HUES64 (cell line): ENCODE measurements around the gene ZNF700.
A peak's percentile ranks its signal among the peaks of the same experiment; 100 is the strongest.
"Not testable (repeated sequence)": the region's sequence is repeated elsewhere in the genome, so short reads cannot be mapped to it uniquely, and the experiment has no call there.

Experiments used
- H3K27ac ChIP-seq: 2 replicates; pipeline ENCODE4 v1.7.0; 2013; ENCODE audit warnings: low read depth, low read length, inconsistent platforms
- H3K27me3 ChIP-seq: 2 replicates; pipeline ENCODE4 v1.6.1; 2013; ENCODE audit warnings: mild to moderate bottlenecking, low read length; ENCODE audit not compliant: insufficient read depth
- H3K36me3 ChIP-seq: 2 replicates; pipeline ENCODE4 v1.6.1; 2013; ENCODE audit warnings: mild to moderate bottlenecking, low read length; ENCODE audit not compliant: insufficient read depth
- H3K4me1 ChIP-seq: 2 replicates; pipeline ENCODE4 v1.6.1; 2013; ENCODE audit warnings: mild to moderate bottlenecking, low read length, moderate library complexity; ENCODE audit not compliant: insufficient read depth
- H3K4me3 ChIP-seq: 2 replicates; pipeline ENCODE4 v1.5.1; 2013; ENCODE audit warnings: mild to moderate bottlenecking, low read length, moderate library complexity
- H3K9ac ChIP-seq: 2 replicates; pipeline ENCODE4 v1.6.1; 2013; ENCODE audit warnings: mild to moderate bottlenecking, low read depth, low read length
- H3K9me3 ChIP-seq: 2 replicates; pipeline ENCODE4 v1.6.1; 2013; ENCODE audit warnings: low read depth, low read length; ENCODE audit not compliant: insufficient read depth
- WGBS: fragments of 150-250, 120-280 bp; methylation state at CpG from one replicate; pipeline ENCODE4 v1.1.7; 2013; ENCODE audit warnings: missing lambda C conversion rate; 5-methylcytosine and 5-hydroxymethylcytosine counted together

ZNF700 gene

GRCh38 chr19:11941361-11941887 is 16.5 kb downstream of the ZNF700 start:
- Histone ChIP-seq H3K36me3 (peaks cover 23% of the 10 kb centered on the region), H3K9me3 (peaks cover 69% of the 10 kb centered on the region)
- H3K27me3 ChIP-seq, H3K4me3 ChIP-seq, H3K9ac ChIP-seq, H3K4me1 ChIP-seq, H3K27ac ChIP-seq: not testable (repeated sequence)
- 97% methylated on average over 29 of the region's 29 CpGs for WGBS

GRCh38 chr19:11942008-11942842 is 17.3 kb downstream of the ZNF700 start:
- H3K36me3 ChIP-seq, result peaks cover 31% of the 10 kb centered on the region
- WGBS, result 94% methylated on average over 10 of the region's 10 CpGs
- no peak overlapping the region for H3K27ac ChIP-seq
- peaks cover 73% of the 10 kb centered on the region for H3K9me3 ChIP-seq
- no peaks in the 10 kb centered on the region for H3K4me1 ChIP-seq
- H3K27me3 ChIP-seq, result no peaks in the 10 kb centered on the region
- H3K9ac ChIP-seq, result no peak overlapping the region
- no peak overlapping the region for H3K4me3 ChIP-seq

DNA sequence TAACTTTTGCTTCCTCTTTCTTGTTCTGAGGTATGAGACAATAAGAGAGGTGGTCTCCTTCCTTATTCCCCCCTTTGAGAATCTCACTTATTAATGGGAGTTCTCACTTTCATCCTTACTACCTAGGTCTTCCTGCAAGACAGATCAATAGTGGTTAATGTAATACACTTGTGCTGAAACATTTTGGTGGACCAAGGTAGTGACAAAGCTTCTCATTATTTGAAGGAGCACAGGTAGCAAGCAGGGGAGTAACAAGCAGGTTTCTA is 17.9 kb downstream of the ZNF700 start:
- peaks cover 36% of the 10 kb centered on the region for H3K36me3 ChIP-seq

GRCh38 chr19:11944656-11945055 is 19.7 kb downstream of the ZNF700 start:
- Histone ChIP-seq H3K36me3 (peaks cover 53% of the 10 kb centered on the region), H3K27me3 (no peaks in the 10 kb centered on the region), H3K27ac (no peak overlapping the region), H3K4me1 (no peaks in the 10 kb centered on the region), H3K4me3 (no peak overlapping the region), H3K9me3 (peaks cover 86% of the 10 kb centered on the region), H3K9ac (no peak overlapping the region)
- 94% methylated on average over 4 of the region's 4 CpGs for WGBS

More for the DNA sequence above, 17.9 kb downstream of the ZNF700 start:
- Histone ChIP-seq H3K9me3 (peaks cover 73% of the 10 kb centered on the region), H3K27me3 (no peaks in the 10 kb centered on the region), H3K9ac (no peak overlapping the region), H3K4me3 (no peak overlapping the region), H3K4me1 (no peaks in the 10 kb centered on the region), H3K27ac (no peak overlapping the region)

GRCh38 chr19:11948646-11949045 is 23.7 kb downstream of the ZNF700 start:
- H3K36me3 ChIP-seq, result peaks cover 73% of the 10 kb centered on the region
- H3K4me1 ChIP-seq, result no peaks in the 10 kb centered on the region
- H3K4me3 ChIP-seq, result 0 out of 2 replicates have a peak overlapping the region, but pooled peaks have one; percentile 11
- H3K27ac ChIP-seq, result no peak overlapping the region
- WGBS, result 100% methylated on average over 1 of the region's 3 CpGs
- H3K9me3 ChIP-seq, result peaks cover 97% of the 10 kb centered on the region
- H3K27me3 ChIP-seq, result no peaks in the 10 kb centered on the region
- H3K9ac ChIP-seq, result no peak overlapping the region

DNA sequence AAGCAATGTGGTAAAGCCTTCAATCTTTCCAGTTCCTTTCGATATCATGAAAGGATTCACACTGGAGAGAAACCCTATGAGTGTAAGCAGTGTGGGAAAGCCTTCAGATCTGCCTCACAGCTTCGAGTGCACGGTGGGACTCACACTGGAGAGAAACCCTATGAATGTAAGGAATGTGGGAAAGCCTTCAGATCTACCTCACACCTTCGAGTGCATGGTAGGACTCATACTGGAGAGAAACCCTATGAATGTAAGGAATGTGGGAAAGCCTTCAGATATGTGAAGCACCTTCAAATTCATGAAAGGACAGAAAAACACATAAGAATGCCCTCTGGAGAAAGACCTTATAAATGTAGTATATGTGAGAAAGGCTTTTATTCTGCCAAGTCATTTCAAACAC is 24.3 kb downstream of the ZNF700 start:
- H3K9me3 ChIP-seq, result peaks cover 97% of the 10 kb centered on the region
- WGBS, result 95% methylated on average over 4 of the region's 4 CpGs
- peaks cover 73% of the 10 kb centered on the region for H3K36me3 ChIP-seq

GRCh38 chr19:11949614-11950080 is 24.7 kb downstream of the ZNF700 start:
- peaks cover 69% of the 10 kb centered on the region for H3K36me3 ChIP-seq
- H3K9ac ChIP-seq, H3K27me3 ChIP-seq, H3K4me3 ChIP-seq, H3K27ac ChIP-seq, H3K4me1 ChIP-seq: not testable (repeated sequence)
- 90% methylated on average over 4 of the region's 4 CpGs for WGBS
- H3K9me3 ChIP-seq, result peaks cover 97% of the 10 kb centered on the region

More for the DNA sequence above, 24.3 kb downstream of the ZNF700 start:
- Histone ChIP-seq H3K4me3 (no peak overlapping the region), H3K27ac (no peak overlapping the region), H3K4me1 (no peaks in the 10 kb centered on the region), H3K27me3 (no peaks in the 10 kb centered on the region), H3K9ac (no peak overlapping the region)

DNA sequence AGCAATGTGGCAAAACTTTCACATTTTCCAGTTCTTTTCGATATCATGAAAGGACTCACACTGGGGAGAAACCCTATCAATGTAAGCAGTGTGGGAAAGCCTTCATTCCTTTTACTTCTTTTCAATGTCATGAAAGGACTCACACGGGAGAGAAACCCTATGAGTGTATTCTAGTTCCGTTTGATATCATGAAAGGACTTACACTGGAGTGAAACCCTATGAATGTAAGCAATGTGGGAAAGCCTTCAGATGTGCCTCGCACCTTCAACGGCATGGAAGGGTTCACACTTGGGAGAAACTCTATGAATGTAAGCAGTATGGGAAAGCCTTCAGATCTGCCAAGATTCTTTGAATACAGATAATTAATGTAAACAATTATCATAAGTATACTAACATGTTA is 25.4 kb downstream of the ZNF700 start:
- no peak overlapping the region for H3K27ac ChIP-seq
- peaks cover 96% of the 10 kb centered on the region for H3K9me3 ChIP-seq
- H3K4me3 ChIP-seq, result peak overlapping the region; percentile 28; the same call in 1 of the 2 replicates
- H3K9ac ChIP-seq, result no peak overlapping the region
- no peaks in the 10 kb centered on the region for H3K27me3 ChIP-seq
- H3K4me1 ChIP-seq, result no peaks in the 10 kb centered on the region
- peaks cover 63% of the 10 kb centered on the region for H3K36me3 ChIP-seq
- 95% methylated on average over 5 of the region's 5 CpGs for WGBS

DNA sequence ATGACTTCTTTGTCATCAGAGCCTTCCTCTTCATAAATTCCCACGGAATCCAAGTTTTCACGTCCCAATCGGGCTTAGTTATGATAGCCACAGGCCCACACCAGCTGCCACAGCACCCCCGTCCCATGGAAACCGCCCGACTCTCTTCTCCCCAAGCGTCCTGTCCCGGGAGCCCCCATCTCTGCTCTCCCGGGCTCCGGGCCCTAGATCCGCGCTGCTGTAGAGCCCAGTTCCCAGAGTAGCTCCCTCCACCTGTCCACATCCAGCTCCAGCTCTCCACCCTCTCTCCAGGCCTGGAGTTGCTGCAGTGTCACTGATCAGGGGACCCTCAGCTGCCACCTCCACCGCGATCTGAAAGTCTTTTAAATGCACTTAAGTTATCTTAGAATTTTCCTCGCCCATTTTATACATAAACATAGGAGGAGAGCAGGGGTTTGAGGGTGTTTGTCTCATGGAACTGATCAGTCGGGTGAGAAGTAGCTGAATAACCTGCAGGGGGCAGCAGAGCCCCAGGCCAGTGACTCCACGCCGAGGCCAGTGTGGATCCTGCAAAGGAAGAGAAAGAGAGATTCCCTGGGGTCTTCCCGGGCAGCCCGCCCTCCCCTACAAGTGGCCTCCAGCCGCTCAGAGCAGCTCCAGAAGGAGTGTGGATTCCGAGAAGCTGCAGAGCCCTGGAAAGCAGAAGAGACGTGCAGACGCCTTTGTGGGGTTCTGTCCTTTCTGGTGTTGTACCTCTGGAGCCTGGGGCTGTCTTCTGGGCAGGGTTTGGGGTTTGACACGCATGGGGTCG is 38.9 kb downstream of the ZNF700 start:
- no peaks in the 10 kb centered on the region for H3K36me3 ChIP-seq
- no peak overlapping the region for H3K9ac ChIP-seq
- no peak overlapping the region for H3K27ac ChIP-seq
- H3K9me3 ChIP-seq, result no peaks in the 10 kb centered on the region
- H3K4me1 ChIP-seq, result peaks cover 5% of the 10 kb centered on the region; the same call in 1 of the 2 replicates
- WGBS, result 39% methylated on average over 25 of the region's 26 CpGs
- peak overlapping the region; percentile 86 for H3K4me3 ChIP-seq
- peaks cover 12% of the 10 kb centered on the region for H3K27me3 ChIP-seq

DNA sequence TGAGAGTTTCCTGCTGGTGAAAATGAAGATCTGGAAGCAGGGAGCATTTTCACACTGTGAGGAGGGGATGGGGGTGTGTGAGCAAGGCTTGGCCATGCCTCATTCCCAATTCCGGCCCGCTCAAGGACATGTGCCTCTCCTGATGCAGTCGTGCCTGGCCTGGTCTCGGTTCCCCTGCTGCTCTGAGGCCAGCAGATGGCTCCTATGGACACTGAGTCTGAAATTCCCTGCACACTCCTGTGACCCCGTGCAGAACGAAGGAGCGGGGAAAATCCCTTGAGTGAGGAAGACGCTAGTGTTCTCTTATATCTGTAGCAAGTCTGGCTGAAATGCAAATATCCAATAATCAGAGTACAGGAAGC is 39.6 kb downstream of the ZNF700 start:
- peak overlapping the region; percentile 86 for H3K4me3 ChIP-seq
- no peak overlapping the region; the same call in 1 of the 2 replicates for H3K27ac ChIP-seq
- no peaks in the 10 kb centered on the region for H3K9me3 ChIP-seq
- 12% methylated on average over 8 of the region's 8 CpGs for WGBS
- no peak overlapping the region for H3K9ac ChIP-seq
- peaks cover 5% of the 10 kb centered on the region; the same call in 1 of the 2 replicates for H3K4me1 ChIP-seq
- no peaks in the 10 kb centered on the region for H3K36me3 ChIP-seq
- H3K27me3 ChIP-seq, result peaks cover 12% of the 10 kb centered on the region
